GM12875 (cell line): ENCODE results near the gene EYA3.

ENCODE experiments used
- H3K4me3 ChIP-seq: one replicate; pipeline ENCODE4 v1.5.1; 2011; ENCODE audit warnings: low read depth, low read length, control low read depth
- TF ChIP-seq, protein P1 (sequence below): IDR thresholded peaks from 2 replicates; pipeline ENCODE4 v1.5.1; 2011; ENCODE audit warnings: low read depth, mild to moderate bottlenecking, control low read depth, inconsistent platforms, low read length, moderate library complexity, borderline replicate concordance; ENCODE audit not compliant: insufficient read depth

The EYA3 gene

DNA sequence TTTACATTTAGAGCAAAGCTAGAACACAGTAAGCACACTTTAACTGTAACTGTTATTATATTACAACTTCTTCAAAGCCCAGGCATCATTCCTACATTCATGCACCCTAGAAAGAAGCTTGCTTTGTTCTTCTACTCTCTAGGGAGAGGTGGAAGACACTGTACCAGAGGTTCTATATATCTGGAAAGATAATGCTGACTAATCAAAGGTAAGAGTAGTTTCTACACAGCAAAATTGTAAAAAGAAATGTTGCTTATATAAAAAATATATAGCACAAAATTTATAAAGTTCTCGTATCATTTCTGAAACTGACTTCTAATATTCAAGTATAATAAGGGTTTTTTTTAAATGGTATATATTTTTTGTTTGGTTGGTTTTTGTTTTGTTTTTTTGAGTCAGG, 44.0 kb downstream of the EYA3 start:
- H3K4me3 ChIP-seq = no peak overlapping the region
- TF ChIP-seq, protein P1, sequence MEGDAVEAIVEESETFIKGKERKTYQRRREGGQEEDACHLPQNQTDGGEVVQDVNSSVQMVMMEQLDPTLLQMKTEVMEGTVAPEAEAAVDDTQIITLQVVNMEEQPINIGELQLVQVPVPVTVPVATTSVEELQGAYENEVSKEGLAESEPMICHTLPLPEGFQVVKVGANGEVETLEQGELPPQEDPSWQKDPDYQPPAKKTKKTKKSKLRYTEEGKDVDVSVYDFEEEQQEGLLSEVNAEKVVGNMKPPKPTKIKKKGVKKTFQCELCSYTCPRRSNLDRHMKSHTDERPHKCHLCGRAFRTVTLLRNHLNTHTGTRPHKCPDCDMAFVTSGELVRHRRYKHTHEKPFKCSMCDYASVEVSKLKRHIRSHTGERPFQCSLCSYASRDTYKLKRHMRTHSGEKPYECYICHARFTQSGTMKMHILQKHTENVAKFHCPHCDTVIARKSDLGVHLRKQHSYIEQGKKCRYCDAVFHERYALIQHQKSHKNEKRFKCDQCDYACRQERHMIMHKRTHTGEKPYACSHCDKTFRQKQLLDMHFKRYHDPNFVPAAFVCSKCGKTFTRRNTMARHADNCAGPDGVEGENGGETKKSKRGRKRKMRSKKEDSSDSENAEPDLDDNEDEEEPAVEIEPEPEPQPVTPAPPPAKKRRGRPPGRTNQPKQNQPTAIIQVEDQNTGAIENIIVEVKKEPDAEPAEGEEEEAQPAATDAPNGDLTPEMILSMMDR = no peak

DNA sequence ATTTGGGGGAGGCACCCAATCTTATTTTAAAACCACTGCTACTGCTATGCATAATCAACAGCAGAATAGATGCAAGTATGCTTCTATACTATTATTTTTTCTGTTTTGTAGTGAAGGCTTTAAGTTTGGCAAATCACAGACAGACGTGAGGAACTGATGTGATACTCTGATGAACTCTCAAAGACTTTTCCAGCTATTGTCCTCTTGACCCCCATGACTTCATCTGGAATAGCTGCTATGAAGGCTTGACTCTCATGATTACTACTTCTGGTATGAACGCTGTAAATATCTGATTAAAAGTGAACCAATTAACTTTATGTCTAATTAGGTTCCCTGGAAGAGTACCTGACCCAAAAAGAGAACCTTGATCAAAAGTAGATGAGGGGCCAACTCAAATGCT, 49.1 kb downstream of the EYA3 start:
- TF ChIP-seq, protein P1 = no peak
- no peak overlapping the region for H3K4me3 ChIP-seq

DNA sequence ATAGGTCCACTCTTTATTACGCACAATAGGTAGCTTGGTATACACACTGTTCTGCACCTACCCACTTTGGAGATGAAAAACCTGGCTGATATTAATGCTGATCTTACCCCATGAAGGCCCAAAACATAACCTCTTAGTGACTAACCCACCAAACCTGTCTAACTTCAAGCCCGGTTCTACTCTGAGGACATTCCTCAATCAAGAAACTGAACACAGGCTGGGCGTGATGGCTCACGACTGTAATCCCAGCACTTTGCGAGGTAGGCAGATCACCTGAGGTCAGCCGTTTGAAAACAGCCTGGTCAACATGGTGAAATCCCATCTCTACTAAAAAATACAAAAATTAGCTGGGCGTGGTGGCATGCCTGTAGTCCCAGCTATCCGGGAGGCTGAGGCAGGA, 50.5 kb downstream of the EYA3 start:
- TF ChIP-seq, protein P1 = no peak

DNA sequence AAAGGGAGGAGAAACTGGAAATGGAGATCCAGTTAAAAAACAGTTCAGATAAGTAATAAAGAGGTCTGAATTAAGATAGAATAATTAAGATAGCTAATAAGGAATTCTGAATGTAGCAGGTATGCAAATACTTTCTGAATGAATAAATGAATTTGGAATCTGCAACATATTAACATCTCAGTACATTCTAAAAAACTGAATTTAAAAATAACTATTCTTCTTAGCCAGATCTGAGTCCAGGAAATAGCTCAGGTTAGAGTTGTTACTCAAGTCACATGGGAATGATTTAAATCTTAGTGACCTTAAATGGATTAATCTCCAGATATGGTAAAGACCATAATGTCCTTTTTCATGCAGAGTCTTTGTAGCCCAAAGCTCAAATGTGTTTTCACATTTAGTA, 51.2 kb downstream of the EYA3 start:
- TF ChIP-seq, protein P1 = no peak
- no peak overlapping the region for H3K4me3 ChIP-seq

More for the DNA sequence above, 50.5 kb downstream of the EYA3 start:
- no peak overlapping the region for H3K4me3 ChIP-seq

DNA sequence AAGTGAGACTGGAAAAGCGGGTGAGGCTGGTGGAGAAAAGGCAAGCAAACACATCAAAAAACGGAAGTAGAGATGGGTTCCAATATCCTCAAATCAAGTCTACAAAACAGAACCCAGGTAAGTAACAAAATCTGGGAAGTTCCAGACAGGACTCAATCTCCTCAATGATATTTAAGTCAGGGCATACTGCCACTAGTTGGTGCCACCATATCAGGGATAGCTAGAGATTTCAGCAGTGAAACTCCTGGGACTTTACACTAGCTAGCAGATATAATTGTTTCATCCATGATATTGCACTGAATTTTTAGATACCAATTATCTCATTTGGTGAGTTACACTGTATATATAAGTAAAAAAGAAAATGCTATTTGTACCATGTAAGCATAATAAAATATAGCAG, 52.0 kb downstream of the EYA3 start:
- H3K4me3 ChIP-seq = no peak overlapping the region
- TF ChIP-seq, protein P1 = no peak

DNA sequence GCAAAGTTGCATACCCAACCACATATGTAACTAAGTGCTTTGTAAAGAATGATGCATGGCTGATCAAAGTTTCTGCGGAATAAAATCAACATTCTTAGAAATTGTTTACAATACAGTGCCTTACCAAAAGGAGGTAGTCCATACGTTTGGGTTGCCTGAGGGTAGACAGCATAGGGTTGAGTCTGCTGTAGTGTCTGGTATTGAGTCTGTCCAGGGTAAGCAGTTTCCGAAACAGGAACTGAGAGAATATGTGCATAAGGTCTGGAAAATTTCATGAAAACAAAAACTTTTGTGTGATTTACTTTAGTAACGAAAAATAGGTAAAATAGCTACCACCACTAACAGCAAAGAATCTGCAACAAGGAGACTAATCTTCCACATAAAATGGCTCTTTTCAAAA, 53.0 kb downstream of the EYA3 start:
- TF ChIP-seq, protein P1 = no peak
- no peak overlapping the region for H3K4me3 ChIP-seq

DNA sequence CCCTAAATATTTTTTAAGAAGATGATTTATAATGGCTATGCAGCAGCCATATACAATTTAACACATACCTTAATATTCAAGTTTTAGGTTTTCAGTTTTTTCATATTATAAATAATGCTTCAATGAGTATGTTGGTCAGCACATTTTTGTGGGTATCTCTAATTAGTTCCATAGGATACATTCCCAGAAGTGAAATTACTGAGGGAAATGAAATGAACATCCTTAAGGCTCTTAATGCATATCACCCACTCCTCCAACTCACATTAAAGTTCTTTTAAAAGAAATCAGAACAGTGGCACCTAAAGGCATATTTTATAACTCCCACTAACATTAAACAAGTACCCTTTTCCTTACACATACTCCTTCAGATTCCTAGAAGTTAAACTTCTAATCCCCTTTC, 56.1 kb downstream of the EYA3 start:
- H3K4me3 ChIP-seq = no peak overlapping the region
- TF ChIP-seq, protein P1 = no peak
